Activated naive CD4-positive, alpha-beta T cell treated with anti-CD3 and anti-CD28 coated beads, Interleukin-2, amount 50 U/mL, for 72 hours (primary cell): ENCODE data around the gene ZNF544. TPM values are rescaled to one million over a fixed set of nuclear protein-coding genes. Genes with fewer than 3 reads are reported as not detected.
A peak's percentile ranks its signal among the peaks of the same experiment; 100 is the strongest.

Experiments used
- ATAC-seq, 2 donors: fragments of 150-1000 bp; cut with Tn5 transposase; 2 replicates each; pipeline ENCODE4 v1.10.0; 2021; ENCODE audit warnings: mild to moderate bottlenecking in 2 of 2, moderate library complexity in 2 of 2
- DNase-seq, 2 donors: peaks; one replicate each; pipeline ENCODE4 v3.0.0; 2021 to 2022; ENCODE audit warnings: low spot score in 2 of 2
- H3K27ac Mint-ChIP-seq, 2 donors: one replicate each; pipeline ENCODE4 v1.8.0; 2022; ENCODE audit warnings: mild to moderate bottlenecking in 2 of 2, mixed read lengths in 2 of 2
- H3K36me3 Mint-ChIP-seq, 2 donors: one replicate each; pipeline ENCODE4 v1.8.0; 2022; ENCODE audit warnings: mixed read lengths in 2 of 2
- H3K9me3 Mint-ChIP-seq, 2 donors: one replicate each; pipeline ENCODE4 v1.8.0; 2022; ENCODE audit warnings: mixed read lengths in 2 of 2
- total RNA-seq, 2 donors: library from RNA; stranded (reverse); gene quantifications; one replicate each; pipeline ENCODE4 v1.2.3, GENCODE V29; 2022

The ZNF544 gene
- total RNA-seq, result 10 to 100 TPM; 34.0 to 51.9 TPM

GRCh38 chr19:58228585-58229254, at the start of gene ZNF544:
Gene ZNF544, plus strand, starts transcription at chr19:58228914. Its CDS starts 15,110 bp downstream, at chr19:58244024.
- ATAC-seq (peak; percentile 89 to 94), DNase-seq (peak; percentile 68 to 85)
- Mint-ChIP-seq H3K27ac (peak within 1 kb of the TSS; percentile 90 to 93), H3K36me3 (peaks cover 59 to 74% of the 10 kb centered on the region in 2 donors), H3K9me3 (peaks cover 33 to 42% of the 10 kb centered on the region in 2 donors)

GRCh38 chr19:58181902-58182576, 46.7 kb upstream of the ZNF544 start:
- Mint-ChIP-seq H3K9me3 (peaks cover 27 to 33% of the 10 kb centered on the region in 2 donors), H3K27ac (peak overlapping the region; percentile 99), H3K36me3 (peaks cover 60 to 81% of the 10 kb centered on the region in 2 donors)
- DNase-seq, result peak; percentile 69 to 71
- peak in 1 of 2 donors; percentile 9 for ATAC-seq

- peaks cover 61 to 81% of the 10 kb centered on the region in 2 donors for H3K36me3 Mint-ChIP-seq
- DNase-seq, result no peak
These were observed 46.1 kb upstream of the ZNF544 start for GRCh38 chr19:58182577-58182988.

GRCh38 chr19:58182989-58183816, 45.5 kb upstream of the ZNF544 start, which contains the start of gene ZNF274:
Gene ZNF274, plus strand, starts transcription at chr19:58183061. Its CDS starts 905 bp downstream, at chr19:58183966.
- peaks cover 25 to 26% of the 10 kb centered on the region in 2 donors for H3K9me3 Mint-ChIP-seq
- H3K36me3 Mint-ChIP-seq, result peaks cover 62 to 81% of the 10 kb centered on the region in 2 donors
- ATAC-seq (peak; percentile 83 to 92), DNase-seq (peak; percentile 93 to 95)
- H3K27ac Mint-ChIP-seq, result peak within 1 kb of the TSS; percentile 99

More at GRCh38 chr19:58182577-58182988, 46.1 kb upstream of the ZNF544 start:
- H3K27ac Mint-ChIP-seq, result peak overlapping the region; percentile 99
- peak in 1 of 2 donors; percentile 0 for ATAC-seq
- H3K9me3 Mint-ChIP-seq, result peaks cover 25 to 32% of the 10 kb centered on the region in 2 donors

GRCh38 chr19:58183817-58184215, 44.9 kb upstream of the ZNF544 start:
- ATAC-seq, result no peak
- peaks cover 65 to 80% of the 10 kb centered on the region in 2 donors for H3K36me3 Mint-ChIP-seq
- no peak for DNase-seq
- H3K9me3 Mint-ChIP-seq, result peaks cover 25 to 26% of the 10 kb centered on the region in 2 donors
- peak overlapping the region; percentile 99 for H3K27ac Mint-ChIP-seq

- no peak overlapping the region for H3K27ac Mint-ChIP-seq
- ATAC-seq (peak in 1 of 2 donors; percentile 41), DNase-seq (no peak)
- peaks cover 83 to 94% of the 10 kb centered on the region in 2 donors for H3K36me3 Mint-ChIP-seq
- peaks cover 40 to 53% of the 10 kb centered on the region in 2 donors for H3K9me3 Mint-ChIP-seq
These were observed 31.7 kb upstream of the ZNF544 start for GRCh38 chr19:58196901-58197616.

GRCh38 chr19:58203814-58204475, 24.8 kb upstream of the ZNF544 start:
- ATAC-seq (no peak), DNase-seq (no peak)
- Mint-ChIP-seq H3K9me3 (peaks cover 54 to 68% of the 10 kb centered on the region in 2 donors), H3K36me3 (peaks cover 87 to 97% of the 10 kb centered on the region in 2 donors), H3K27ac (no peak overlapping the region)

GRCh38 chr19:58204566-58204965, 24.1 kb upstream of the ZNF544 start:
- Mint-ChIP-seq H3K36me3 (peaks cover 92 to 97% of the 10 kb centered on the region in 2 donors), H3K27ac (no peak overlapping the region), H3K9me3 (peaks cover 60 to 74% of the 10 kb centered on the region in 2 donors)
- DNase-seq (no peak), ATAC-seq (no peak)

- Mint-ChIP-seq H3K9me3 (peaks cover 63 to 83% of the 10 kb centered on the region in 2 donors), H3K27ac (no peak overlapping the region), H3K36me3 (peaks cover 95 to 100% of the 10 kb centered on the region in 2 donors)
- DNase-seq (no peak), ATAC-seq (no peak)
These were observed 19.1 kb upstream of the ZNF544 start for GRCh38 chr19:58209577-58209976.

GRCh38 chr19:58212336-58213074, 16.2 kb upstream of the ZNF544 start:
- no peak for ATAC-seq
- H3K27ac Mint-ChIP-seq, result no peak overlapping the region
- peaks cover 59 to 71% of the 10 kb centered on the region in 2 donors for H3K9me3 Mint-ChIP-seq
- no peak for DNase-seq
- H3K36me3 Mint-ChIP-seq, result peaks cover 85 to 89% of the 10 kb centered on the region in 2 donors

GRCh38 chr19:58213075-58213369, 15.7 kb upstream of the ZNF544 start:
- Mint-ChIP-seq H3K9me3 (peaks cover 56 to 71% of the 10 kb centered on the region in 2 donors), H3K36me3 (peaks cover 85 to 89% of the 10 kb centered on the region in 2 donors), H3K27ac (no peak overlapping the region)
- ATAC-seq (no peak), DNase-seq (no peak)

- DNase-seq (no peak), ATAC-seq (no peak)
- peaks cover 54 to 62% of the 10 kb centered on the region in 2 donors for H3K36me3 Mint-ChIP-seq
- no peak overlapping the region for H3K27ac Mint-ChIP-seq
- peaks cover 40 to 45% of the 10 kb centered on the region in 2 donors for H3K9me3 Mint-ChIP-seq
These were observed 11.6 kb upstream of the ZNF544 start for GRCh38 chr19:58217069-58217481.

GRCh38 chr19:58217607-58218391, 10.9 kb upstream of the ZNF544 start:
- Mint-ChIP-seq H3K27ac (no peak overlapping the region), H3K36me3 (peaks cover 52 to 60% of the 10 kb centered on the region in 2 donors), H3K9me3 (peaks cover 37 to 41% of the 10 kb centered on the region in 2 donors)
- ATAC-seq (no peak), DNase-seq (no peak)

GRCh38 chr19:58218899-58219298, 9.8 kb upstream of the ZNF544 start:
- peaks cover 31 to 33% of the 10 kb centered on the region in 2 donors for H3K9me3 Mint-ChIP-seq
- ATAC-seq, result peak; percentile 78
- H3K36me3 Mint-ChIP-seq, result peaks cover 44 to 56% of the 10 kb centered on the region in 2 donors
- peak in 1 of 2 donors; percentile 48 for DNase-seq
- H3K27ac Mint-ChIP-seq, result no peak overlapping the region
